Putamen (tissue), 1 donor: Measurements from ENCODE around the gene NSD2.
"Not testable (repeated sequence)": the region's sequence is repeated elsewhere in the genome, so short reads cannot be mapped to it uniquely, and the experiment has no call there.

Experiments used
- DNase-seq: peaks from one replicate; pipeline ENCODE4 v3.0.0-alpha.2; 2016; ENCODE audit warnings: low spot score

NSD2 gene

GRCh38 chr4:1985780-1986577 lies 114.8 kb downstream of the NSD2 start:
- no peak for DNase-seq

- no peak for DNase-seq
These were observed 115.5 kb downstream of the NSD2 start for GRCh38 chr4:1986578-1987210.

GRCh38 chr4:1987296-1987695 lies 116.1 kb downstream of the NSD2 start:
- DNase-seq = no peak

- no peak for DNase-seq
These were observed 116.6 kb downstream of the NSD2 start for GRCh38 chr4:1987721-1988326.

- DNase-seq = no peak
These were observed 117.1 kb downstream of the NSD2 start for GRCh38 chr4:1988327-1988724.

- DNase-seq = no peak
These were observed 118.5 kb downstream of the NSD2 start for GRCh38 chr4:1989533-1990347.

GRCh38 chr4:1990348-1990645 lies 119.1 kb downstream of the NSD2 start:
- no peak for DNase-seq

GRCh38 chr4:1990676-1991075 lies 119.5 kb downstream of the NSD2 start:
- DNase-seq = no peak

- DNase-seq = no peak
These were observed 119.9 kb downstream of the NSD2 start for GRCh38 chr4:1991087-1991486.

- DNase-seq = no peak
These were observed 120.6 kb downstream of the NSD2 start for GRCh38 chr4:1991596-1992434.

- DNase-seq = no peak
These were observed 121.4 kb downstream of the NSD2 start for GRCh38 chr4:1992468-1993168.

- no peak for DNase-seq
These were observed 122.0 kb downstream of the NSD2 start for GRCh38 chr4:1993169-1993516.

GRCh38 chr4:1993718-1994516 lies 122.7 kb downstream of the NSD2 start:
- not testable (repeated sequence) for DNase-seq

- DNase-seq = no peak
These were observed 123.7 kb downstream of the NSD2 start for GRCh38 chr4:1994938-1995337.

GRCh38 chr4:1996866-1997611 lies 125.8 kb downstream of the NSD2 start:
- no peak for DNase-seq

GRCh38 chr4:1997712-1998111 lies 126.5 kb downstream of the NSD2 start:
- DNase-seq = no peak

GRCh38 chr4:1998296-1998695 lies 127.1 kb downstream of the NSD2 start:
- no peak for DNase-seq

- DNase-seq = not testable (repeated sequence)
These were observed 128.1 kb downstream of the NSD2 start for GRCh38 chr4:1999308-1999707.

- not testable (repeated sequence) for DNase-seq
These were observed 132.2 kb downstream of the NSD2 start for GRCh38 chr4:2003361-2003760.

- no peak for DNase-seq
These were observed 135.2 kb downstream of the NSD2 start for GRCh38 chr4:2006367-2006766.
